GM12872 (cell line): ENCODE measurements around the gene TUSC2.

Experiments used
- TF ChIP-seq, protein P1 (sequence below): IDR thresholded peaks from 3 replicates; pipeline ENCODE4 v1.5.1; 2011; ENCODE audit warnings: low read depth, mild to moderate bottlenecking, low read length, moderate library complexity; ENCODE audit not compliant: insufficient read depth

Gene TUSC2

DNA sequence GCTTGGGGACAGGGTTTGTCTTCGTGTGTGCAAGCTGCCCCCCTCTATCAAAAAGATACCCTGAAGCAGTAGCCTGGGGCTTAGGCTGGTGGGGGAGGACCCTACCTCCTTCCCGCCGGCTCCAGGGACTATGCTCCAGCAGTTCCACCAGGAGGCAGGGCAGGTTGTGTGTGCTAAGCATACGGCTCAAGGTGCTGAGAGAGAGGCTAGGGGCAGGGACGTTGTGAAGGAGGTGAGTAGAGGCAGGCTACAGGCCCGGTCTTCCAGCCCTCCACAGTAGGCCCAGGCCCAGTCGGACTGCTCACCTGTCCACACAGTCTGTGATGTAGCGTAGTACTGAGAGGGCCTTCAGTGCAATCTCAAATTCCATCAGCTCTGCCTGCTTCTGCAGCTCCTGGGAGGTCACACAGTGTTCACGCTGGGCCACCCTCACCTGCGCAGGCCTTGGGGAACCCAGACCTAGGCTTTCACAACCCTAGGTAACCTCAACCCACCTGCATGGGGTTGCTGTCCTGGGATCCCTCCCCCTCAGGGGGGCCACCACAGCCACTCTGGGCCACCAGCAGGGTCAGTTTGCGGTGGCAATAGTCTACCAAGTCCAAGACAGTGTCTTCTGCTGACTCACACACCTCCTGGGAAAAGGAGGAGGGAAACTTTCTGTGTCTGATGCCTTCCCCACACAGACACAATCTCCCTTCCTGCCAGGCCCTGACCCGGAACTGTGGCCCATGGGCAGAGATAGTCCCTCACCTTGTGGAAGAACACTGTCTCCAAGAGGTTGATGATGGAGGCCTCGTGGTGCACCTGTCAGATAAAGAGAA is 15.0 kb upstream of the TUSC2 start:
- TF ChIP-seq, protein P1, sequence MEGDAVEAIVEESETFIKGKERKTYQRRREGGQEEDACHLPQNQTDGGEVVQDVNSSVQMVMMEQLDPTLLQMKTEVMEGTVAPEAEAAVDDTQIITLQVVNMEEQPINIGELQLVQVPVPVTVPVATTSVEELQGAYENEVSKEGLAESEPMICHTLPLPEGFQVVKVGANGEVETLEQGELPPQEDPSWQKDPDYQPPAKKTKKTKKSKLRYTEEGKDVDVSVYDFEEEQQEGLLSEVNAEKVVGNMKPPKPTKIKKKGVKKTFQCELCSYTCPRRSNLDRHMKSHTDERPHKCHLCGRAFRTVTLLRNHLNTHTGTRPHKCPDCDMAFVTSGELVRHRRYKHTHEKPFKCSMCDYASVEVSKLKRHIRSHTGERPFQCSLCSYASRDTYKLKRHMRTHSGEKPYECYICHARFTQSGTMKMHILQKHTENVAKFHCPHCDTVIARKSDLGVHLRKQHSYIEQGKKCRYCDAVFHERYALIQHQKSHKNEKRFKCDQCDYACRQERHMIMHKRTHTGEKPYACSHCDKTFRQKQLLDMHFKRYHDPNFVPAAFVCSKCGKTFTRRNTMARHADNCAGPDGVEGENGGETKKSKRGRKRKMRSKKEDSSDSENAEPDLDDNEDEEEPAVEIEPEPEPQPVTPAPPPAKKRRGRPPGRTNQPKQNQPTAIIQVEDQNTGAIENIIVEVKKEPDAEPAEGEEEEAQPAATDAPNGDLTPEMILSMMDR, result no peak

GRCh38 chr3:50341996-50342650 is 14.1 kb upstream of the TUSC2 start:
- TF ChIP-seq, protein P1, result no peak

DNA sequence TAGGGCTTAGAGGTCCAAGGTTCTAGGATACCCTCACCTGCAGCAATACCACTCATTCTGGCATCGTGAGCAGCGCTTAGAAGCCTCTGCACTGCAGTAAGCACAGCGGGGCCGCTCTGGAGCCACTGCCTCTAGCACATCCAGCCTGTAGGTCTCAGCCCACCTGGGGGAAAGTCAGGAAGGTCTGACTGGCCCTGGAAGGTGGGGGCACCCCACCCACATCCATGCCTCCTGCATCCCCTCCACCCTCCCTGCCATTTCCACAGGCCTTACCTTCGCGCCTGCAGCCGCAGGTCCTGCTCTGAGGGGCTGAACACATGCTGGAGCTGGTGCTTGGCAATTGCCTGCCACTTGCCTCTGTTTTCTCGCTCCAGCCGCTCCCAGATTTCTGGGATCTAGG is 13.5 kb upstream of the TUSC2 start:
- TF ChIP-seq, protein P1, result no peak

- TF ChIP-seq, protein P1, result no peak
Observed at GRCh38 chr3:50340448-50341329, 12.7 kb upstream of the TUSC2 start, which contains the start of gene RASSF1. RASSF1 (minus strand) TSS chr3:50340836; CDS start chr3:50340805, 31 bp downstream.

GRCh38 chr3:50340147-50340447 is 12.1 kb upstream of the TUSC2 start:
- TF ChIP-seq, protein P1, result no peak

GRCh38 chr3:50339485-50340146 is 11.6 kb upstream of the TUSC2 start:
- TF ChIP-seq, protein P1, result no peak
